HCT116 (cell line): ENCODE data around the gene CBFA2T3. TPM values are rescaled to one million over a fixed set of nuclear protein-coding genes. Genes with fewer than 3 reads are reported as not detected.
A peak's percentile ranks its signal among the peaks of the same experiment; 100 is the strongest.

Source experiments
- ATAC-seq: fragments of 200-7000 bp; cut with Tn5 transposase; 2 replicates; pipeline ENCODE4 v1.9.1; 2020; ENCODE audit warnings: mild to moderate bottlenecking, moderate library complexity
- BruUV-seq: library from RNA; stranded (reverse); fragments of 400-500 nt; replicated peaks from 2 replicates; lab custom pipeline; 2021; lab: Mats Ljungman, UMichigan
- CTCF ChIA-PET: fragments of 300-600 bp; sonication (Branson Sonifier 250); formaldehyde crosslinking; loops from one replicate; lab custom pipeline; 2021; ENCODE audit warnings: antibody characterized with exemption; lab: Charles Lee
- POLR2A ChIA-PET: fragments of 300-600, 350-600 bp; sonication (Branson Sonifier 250); formaldehyde crosslinking; loops from one replicate; lab custom pipeline; 2021; ENCODE audit warnings: antibody characterized with exemption; lab: Charles Lee
- RAD21 ChIA-PET, 2 experiments: fragments of 300-600 bp; sonication (Branson Sonifier 250); formaldehyde crosslinking; loops; one replicate each; lab custom pipeline; 2023; ENCODE audit warnings: low total read pairs in 2 of 2; ENCODE audit not compliant: uncharacterized antibody in 2 of 2, unreplicated experiment in 2 of 2, low non-redundant PET in 1 of 2; lab: Charles Lee
- DNase-seq: peaks from one replicate; pipeline ENCODE4 v3.0.0-alpha.2; 2010; ENCODE audit warnings: low read depth, low spot score
- H2AFZ ChIP-seq: fragments of 200-600 bp; shearing (Covaris generic), sonication (generic); 2 replicates; pipeline ENCODE4 v1.6.1; 2017; ENCODE audit warnings: low read depth, mixed run types, mixed read lengths, antibody characterized with exemption, low read length; ENCODE audit not compliant: poor library complexity, severe bottlenecking
- H3K27ac ChIP-seq: 2 replicates; pipeline ENCODE4 v1.5.1; 2012; ENCODE audit warnings: low read depth, low read length
- H3K27me3 ChIP-seq: fragments of 200-600 bp; sonication (generic); 2 replicates; pipeline ENCODE4 v1.6.1; 2016; ENCODE audit warnings: mixed run types, low read length, mixed read lengths; ENCODE audit not compliant: insufficient read depth
- H3K36me3 ChIP-seq, 2 experiments: fragments of 200-500 bp in 1 of 2; fragments of 200-600 bp in 1 of 2; sonication (Bioruptor generic) in 1 of 2; sonication (generic) in 1 of 2; 2 replicates each; pipeline versions ENCODE4 v1.5.1 to v1.6.1; 2014 to 2016; ENCODE audit warnings: low read length in 2 of 2, inconsistent platforms in 1 of 2, mixed read lengths in 1 of 2, mixed run types in 1 of 2; ENCODE audit not compliant: insufficient read depth in 2 of 2, control insufficient read depth in 1 of 2
- H3K4me1 ChIP-seq, 2 experiments: fragments of 200-600 bp in 1 of 2; sonication (generic) in 1 of 2; 2 replicates each; pipeline versions ENCODE4 v1.5.1 to v1.6.1; 2012 to 2017; ENCODE audit warnings: low read length in 2 of 2, inconsistent platforms in 1 of 2, mild to moderate bottlenecking in 1 of 2, mixed read lengths in 1 of 2, mixed run types in 1 of 2, moderate library complexity in 1 of 2; ENCODE audit not compliant: insufficient read depth in 2 of 2, control insufficient read depth in 1 of 2
- H3K4me2 ChIP-seq: fragments of 200-600 bp; sonication (generic); 2 replicates; pipeline ENCODE4 v1.6.1; 2017; ENCODE audit warnings: mixed run types, low read length, mixed read lengths
- H3K4me3 ChIP-seq, 2 experiments: fragments of 200-600 bp in 1 of 2; sonication (generic) in 1 of 2; replicated peaks in 1 of 2; 2 replicates each; pipeline ENCODE4 v1.5.1; 2011 to 2016; ENCODE audit warnings: low read length in 2 of 2, control low read depth in 1 of 2, low read depth in 1 of 2, mild to moderate bottlenecking in 1 of 2, mixed read lengths in 1 of 2, mixed run types in 1 of 2
- H3K79me2 ChIP-seq: fragments of 200-600 bp; sonication (generic); 2 replicates; pipeline ENCODE4 v1.6.1; 2017; ENCODE audit warnings: mild to moderate bottlenecking, mixed run types, low read length, moderate library complexity, mixed read lengths; ENCODE audit not compliant: insufficient read depth
- H3K9ac ChIP-seq: fragments of 200-600 bp; sonication (generic); 2 replicates; pipeline ENCODE4 v1.6.1; 2016; ENCODE audit warnings: low read length, mixed read lengths
- H3K9me2 ChIP-seq: fragments of 200-600 bp; sonication (generic), shearing (Covaris generic); 2 replicates; pipeline ENCODE4 v1.6.1; 2017; ENCODE audit warnings: mixed run types, mild to moderate bottlenecking, moderate library complexity; ENCODE audit not compliant: insufficient read depth
- H3K9me3 ChIP-seq, 2 experiments: fragments of 200-500 bp in 1 of 2; fragments of 200-600 bp in 1 of 2; sonication (Bioruptor generic) in 1 of 2; sonication (generic) in 1 of 2; 2 replicates each; pipeline ENCODE4 v1.6.1; 2014 to 2017; ENCODE audit warnings: low read length in 2 of 2, mixed read lengths in 2 of 2, inconsistent platforms in 1 of 2, low read depth in 1 of 2, mild to moderate bottlenecking in 1 of 2, mixed run types in 1 of 2, moderate library complexity in 1 of 2; ENCODE audit not compliant: control insufficient read depth in 1 of 2, insufficient read depth in 1 of 2
- H4K20me1 ChIP-seq: fragments of 200-600 bp; sonication (generic), shearing (Covaris generic); 2 replicates; pipeline ENCODE4 v1.6.1; 2017; ENCODE audit warnings: mixed run types, mild to moderate bottlenecking, moderate library complexity; ENCODE audit not compliant: insufficient read depth
- ELF1 ChIP-seq: IDR thresholded peaks from 2 replicates; pipeline ENCODE4 v1.6.1; 2012; ENCODE audit warnings: low read depth, borderline replicate concordance
- EZH2 ChIP-seq: fragments of 200-600 bp; sonication (generic); IDR thresholded peaks from 2 replicates; pipeline ENCODE4 v1.6.1; 2017; ENCODE audit warnings: antibody characterized with exemption, mixed run types
- EZH2phosphoT487 ChIP-seq: fragments of 200-600 bp; IDR thresholded peaks from 2 replicates; pipeline ENCODE4 v1.6.1; 2018; ENCODE audit warnings: antibody characterized with exemption, borderline replicate concordance
- FOSL1 ChIP-seq: IDR thresholded peaks from 2 replicates; pipeline ENCODE4 v1.6.1; 2012; ENCODE audit warnings: low read depth
- POLR2AphosphoS5 ChIP-seq: IDR thresholded peaks from 2 replicates; pipeline ENCODE4 v1.6.1; 2011; ENCODE audit warnings: mild to moderate bottlenecking, low read depth, low read length, moderate library complexity
- TCF7L2 ChIP-seq: IDR thresholded peaks from 2 replicates; pipeline ENCODE4 v1.7.0; 2011; ENCODE audit warnings: borderline replicate concordance, inconsistent platforms; ENCODE audit not compliant: insufficient read depth, insufficient read length; ENCODE audit errors: extremely low read depth
- YY1 ChIP-seq: IDR thresholded peaks from 2 replicates; pipeline ENCODE4 v1.6.1; 2011; ENCODE audit warnings: low read length, low read depth, moderate library complexity, mild to moderate bottlenecking; ENCODE audit not compliant: insufficient replicate concordance; ENCODE audit errors: extremely low read depth
- intact Hi-C: fragments of 100-400 bp; cut with micrococcal nuclease; formaldehyde crosslinking; loops from 2 replicates; pipeline ENCODE4 v1.10.0; 2022
- total RNA-seq: library from RNA; stranded (reverse); gene quantifications from one replicate; pipeline ENCODE4 v1.2.1, GENCODE V29; 2021; ENCODE audit not compliant: unreplicated experiment
- TF ChIP-seq, protein P1 (sequence below): IDR thresholded peaks from 2 replicates; pipeline ENCODE4 v1.6.1; 2012; ENCODE audit warnings: low read depth
- TF ChIP-seq, protein P2 (sequence below): IDR thresholded peaks from 2 replicates; pipeline ENCODE4 v1.6.1; 2011; ENCODE audit warnings: mild to moderate bottlenecking, low read length, moderate library complexity; ENCODE audit not compliant: insufficient replicate concordance; ENCODE audit errors: extremely low read depth
- TF ChIP-seq, protein P3 (sequence below): IDR thresholded peaks from 2 replicates; pipeline ENCODE4 v1.6.1; 2012

CBFA2T3 gene
- total RNA-seq, 1 experiment from 2014 or later = 19.1 TPM

DNA sequence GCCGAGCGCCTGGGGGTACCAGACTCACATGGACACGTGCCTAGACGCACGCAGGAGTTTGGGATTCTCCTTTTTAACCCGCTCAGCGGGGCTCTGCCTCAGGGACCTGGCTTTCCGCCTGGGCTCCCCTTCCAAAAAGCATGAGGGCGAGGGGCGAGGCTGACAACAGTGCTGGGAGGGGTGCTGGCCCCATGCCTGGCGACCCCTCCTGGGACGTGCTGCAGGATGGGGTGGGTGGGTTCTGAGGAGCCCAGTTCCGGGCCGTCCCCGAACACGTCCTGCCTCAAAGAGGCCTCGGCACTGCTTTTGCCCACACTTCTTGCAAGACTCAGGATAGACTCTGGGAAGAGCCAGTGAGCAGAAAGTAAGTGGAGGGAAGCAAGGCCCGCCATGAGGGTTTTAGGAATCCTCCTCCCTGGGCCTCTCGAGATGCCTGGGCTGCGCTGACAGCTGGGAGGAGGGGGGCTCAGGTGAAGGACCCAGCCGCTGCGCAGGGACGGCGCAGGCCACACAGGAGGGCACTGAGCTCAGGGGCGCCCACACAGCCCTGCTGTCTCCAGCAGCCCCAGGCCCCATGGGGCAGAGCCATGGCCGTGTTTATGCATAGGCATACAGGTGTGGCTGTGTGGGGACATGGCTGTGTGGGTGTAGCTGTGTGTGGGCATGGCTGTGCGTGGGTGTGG is 95.2 kb downstream of the CBFA2T3 start:
- no peak overlapping the region for H3K4me2 ChIP-seq

More for the DNA sequence above, 95.2 kb downstream of the CBFA2T3 start:
- CTCF ChIA-PET = no interaction called here
- Histone ChIP-seq H3K79me2 (no peaks in the 10 kb centered on the region), H3K27me3 (no peaks in the 10 kb centered on the region), H3K36me3 (0 out of 4 replicates have a peak, but pooled peaks cover 0 to 6% of the 10 kb centered on the region in 2 experiments), H4K20me1 (no peaks in the 10 kb centered on the region), H3K4me3 (no peak overlapping the region), H2AFZ (no peak overlapping the region), H3K9ac (no peak overlapping the region), H3K9me2 (no peaks in the 10 kb centered on the region), H3K27ac (peak overlapping the region; percentile 49; the same call in 1 of the 2 replicates), H3K9me3 (no peaks in the 10 kb centered on the region), H3K4me1 (peaks cover 7 to 11% of the 10 kb centered on the region in 2 experiments; a peak in 3 of 4 replicates)
- intact Hi-C loops = no loop called here
- no peak for TF ChIP-seq YY1
- no peak for TF ChIP-seq FOSL1
- TF ChIP-seq, protein P1, sequence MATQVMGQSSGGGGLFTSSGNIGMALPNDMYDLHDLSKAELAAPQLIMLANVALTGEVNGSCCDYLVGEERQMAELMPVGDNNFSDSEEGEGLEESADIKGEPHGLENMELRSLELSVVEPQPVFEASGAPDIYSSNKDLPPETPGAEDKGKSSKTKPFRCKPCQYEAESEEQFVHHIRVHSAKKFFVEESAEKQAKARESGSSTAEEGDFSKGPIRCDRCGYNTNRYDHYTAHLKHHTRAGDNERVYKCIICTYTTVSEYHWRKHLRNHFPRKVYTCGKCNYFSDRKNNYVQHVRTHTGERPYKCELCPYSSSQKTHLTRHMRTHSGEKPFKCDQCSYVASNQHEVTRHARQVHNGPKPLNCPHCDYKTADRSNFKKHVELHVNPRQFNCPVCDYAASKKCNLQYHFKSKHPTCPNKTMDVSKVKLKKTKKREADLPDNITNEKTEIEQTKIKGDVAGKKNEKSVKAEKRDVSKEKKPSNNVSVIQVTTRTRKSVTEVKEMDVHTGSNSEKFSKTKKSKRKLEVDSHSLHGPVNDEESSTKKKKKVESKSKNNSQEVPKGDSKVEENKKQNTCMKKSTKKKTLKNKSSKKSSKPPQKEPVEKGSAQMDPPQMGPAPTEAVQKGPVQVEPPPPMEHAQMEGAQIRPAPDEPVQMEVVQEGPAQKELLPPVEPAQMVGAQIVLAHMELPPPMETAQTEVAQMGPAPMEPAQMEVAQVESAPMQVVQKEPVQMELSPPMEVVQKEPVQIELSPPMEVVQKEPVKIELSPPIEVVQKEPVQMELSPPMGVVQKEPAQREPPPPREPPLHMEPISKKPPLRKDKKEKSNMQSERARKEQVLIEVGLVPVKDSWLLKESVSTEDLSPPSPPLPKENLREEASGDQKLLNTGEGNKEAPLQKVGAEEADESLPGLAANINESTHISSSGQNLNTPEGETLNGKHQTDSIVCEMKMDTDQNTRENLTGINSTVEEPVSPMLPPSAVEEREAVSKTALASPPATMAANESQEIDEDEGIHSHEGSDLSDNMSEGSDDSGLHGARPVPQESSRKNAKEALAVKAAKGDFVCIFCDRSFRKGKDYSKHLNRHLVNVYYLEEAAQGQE = no peak
- TF ChIP-seq, protein P2, sequence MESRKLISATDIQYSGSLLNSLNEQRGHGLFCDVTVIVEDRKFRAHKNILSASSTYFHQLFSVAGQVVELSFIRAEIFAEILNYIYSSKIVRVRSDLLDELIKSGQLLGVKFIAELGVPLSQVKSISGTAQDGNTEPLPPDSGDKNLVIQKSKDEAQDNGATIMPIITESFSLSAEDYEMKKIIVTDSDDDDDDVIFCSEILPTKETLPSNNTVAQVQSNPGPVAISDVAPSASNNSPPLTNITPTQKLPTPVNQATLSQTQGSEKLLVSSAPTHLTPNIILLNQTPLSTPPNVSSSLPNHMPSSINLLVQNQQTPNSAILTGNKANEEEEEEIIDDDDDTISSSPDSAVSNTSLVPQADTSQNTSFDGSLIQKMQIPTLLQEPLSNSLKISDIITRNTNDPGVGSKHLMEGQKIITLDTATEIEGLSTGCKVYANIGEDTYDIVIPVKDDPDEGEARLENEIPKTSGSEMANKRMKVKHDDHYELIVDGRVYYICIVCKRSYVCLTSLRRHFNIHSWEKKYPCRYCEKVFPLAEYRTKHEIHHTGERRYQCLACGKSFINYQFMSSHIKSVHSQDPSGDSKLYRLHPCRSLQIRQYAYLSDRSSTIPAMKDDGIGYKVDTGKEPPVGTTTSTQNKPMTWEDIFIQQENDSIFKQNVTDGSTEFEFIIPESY = no peak
- TF ChIP-seq TCF7L2 = no peak
- no peak for TF ChIP-seq EZH2phosphoT487
- no peak for TF ChIP-seq EZH2
- no peak for TF ChIP-seq ELF1
- TF ChIP-seq, protein P3, sequence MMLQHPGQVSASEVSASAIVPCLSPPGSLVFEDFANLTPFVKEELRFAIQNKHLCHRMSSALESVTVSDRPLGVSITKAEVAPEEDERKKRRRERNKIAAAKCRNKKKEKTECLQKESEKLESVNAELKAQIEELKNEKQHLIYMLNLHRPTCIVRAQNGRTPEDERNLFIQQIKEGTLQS = no peak
- TF ChIP-seq POLR2AphosphoS5 = no peak
- RAD21 ChIA-PET = no interaction called here
- DNase-seq = no peak
- 0 out of 2 replicates have a peak, but pooled peaks have one; percentile 2 for ATAC-seq
- BruUV-seq = no TSS peak
- POLR2A ChIA-PET = no interaction called here
